ENCODE data around the gene UBE2S.
"Not testable (repeated sequence)": the region's sequence is repeated elsewhere in the genome, so short reads cannot be mapped to it uniquely, and the experiment has no call there.

Gene UBE2S

DNA sequence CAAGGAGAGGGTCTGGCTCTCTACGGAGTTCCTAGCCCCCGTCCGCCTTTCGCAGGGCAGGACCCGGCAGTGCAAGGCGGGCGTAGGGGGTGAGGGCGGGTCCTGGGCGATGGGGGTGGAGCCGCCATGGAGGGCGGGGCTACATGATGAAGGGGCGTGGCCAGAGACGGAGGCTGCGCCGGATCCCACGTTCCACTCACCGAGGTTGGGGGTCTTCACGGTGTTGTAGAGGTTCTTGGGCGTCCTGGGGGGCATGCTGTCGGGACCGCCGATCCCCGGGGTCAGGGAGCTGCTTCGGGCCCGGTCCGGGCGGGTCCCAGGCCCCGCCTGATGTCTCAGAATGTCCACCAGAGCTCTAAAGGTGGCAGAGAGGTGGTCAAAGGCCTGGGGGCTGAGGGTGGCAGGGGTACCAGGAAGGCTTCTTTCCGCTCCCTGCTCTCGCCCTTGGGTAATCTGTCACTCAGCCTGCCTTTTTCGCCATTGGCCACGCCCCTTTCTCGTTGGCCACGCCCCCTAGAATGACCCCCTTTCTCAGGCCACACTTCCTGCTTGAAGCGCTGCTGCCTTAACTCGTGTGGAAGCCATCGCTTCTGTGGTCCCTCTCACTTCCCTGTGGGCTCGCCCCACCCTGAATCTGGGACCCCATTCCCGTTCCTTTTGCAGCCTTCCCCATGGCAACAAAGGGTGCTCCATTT lies 33.0 kb upstream of the UBE2S start:
- DNase-seq (ENCODE audit: low read depth in 4 of 4, low spot score in 1 of 4): no peak

DNA sequence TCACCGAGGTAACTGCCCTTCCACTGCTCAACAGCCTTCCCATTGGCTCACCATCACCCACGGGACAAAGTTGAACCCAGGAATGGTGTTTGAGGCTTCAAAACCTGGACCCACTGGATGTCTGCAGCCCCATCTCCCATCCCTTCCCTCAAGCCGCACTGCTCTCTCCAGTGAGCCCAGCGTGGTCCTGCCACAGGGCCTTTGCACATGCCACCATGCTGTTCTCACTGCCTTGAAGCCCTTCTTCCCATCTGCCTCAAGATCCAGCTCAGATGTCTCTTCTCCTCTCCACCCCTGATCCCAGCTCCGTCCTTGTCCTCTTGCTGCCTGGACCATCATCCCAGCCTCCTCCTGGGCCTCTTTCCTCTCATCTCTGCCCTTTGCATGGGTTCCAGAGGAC lies 31.5 kb upstream of the UBE2S start:
- no peak for DNase-seq (ENCODE audit: low read depth in 4 of 4, low spot score in 1 of 4)

DNA sequence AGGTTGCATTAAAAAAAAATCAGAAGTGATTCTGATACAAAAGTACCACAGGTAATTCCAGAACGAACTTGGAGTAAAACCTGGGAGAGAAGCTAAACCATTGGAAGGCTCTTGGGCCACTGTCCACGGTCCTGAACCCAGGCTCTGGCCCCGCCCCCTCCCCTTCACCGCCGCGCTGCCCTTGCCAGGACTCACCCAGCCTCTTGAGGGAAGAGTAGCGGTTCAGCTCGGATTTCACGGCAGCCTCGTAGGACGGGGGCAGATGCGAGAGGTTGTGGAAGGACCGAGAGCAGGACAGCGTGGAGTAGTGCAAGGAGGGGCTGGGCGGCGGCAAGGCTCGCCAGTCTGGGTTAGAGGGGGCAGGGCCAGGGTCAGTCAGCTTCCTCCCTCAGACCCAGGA lies 29.8 kb upstream of the UBE2S start:
- no peak for DNase-seq (ENCODE audit: low read depth in 4 of 4, low spot score in 1 of 4)

DNA sequence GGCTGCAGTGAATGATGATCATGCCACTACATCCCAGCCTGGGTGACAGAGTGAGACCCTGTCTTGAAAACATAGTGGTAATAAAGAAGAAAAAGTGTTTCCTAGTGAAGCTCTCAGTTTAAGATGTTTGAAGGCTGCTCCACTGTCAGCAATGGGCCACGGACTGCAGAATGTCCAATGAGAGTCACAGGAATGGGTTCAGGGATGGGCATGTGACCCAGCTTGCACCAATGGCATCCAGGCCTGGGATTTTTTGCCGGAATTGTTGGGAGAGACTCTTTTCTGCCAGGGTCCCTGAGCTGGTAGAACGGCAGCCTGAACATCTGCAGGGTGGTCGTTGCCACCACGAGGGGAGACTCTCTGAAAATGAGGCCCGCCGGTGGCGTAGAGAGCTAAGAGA lies 29.3 kb upstream of the UBE2S start:
- DNase-seq (ENCODE audit: low read depth in 4 of 4, low spot score in 1 of 4): no peak

DNA sequence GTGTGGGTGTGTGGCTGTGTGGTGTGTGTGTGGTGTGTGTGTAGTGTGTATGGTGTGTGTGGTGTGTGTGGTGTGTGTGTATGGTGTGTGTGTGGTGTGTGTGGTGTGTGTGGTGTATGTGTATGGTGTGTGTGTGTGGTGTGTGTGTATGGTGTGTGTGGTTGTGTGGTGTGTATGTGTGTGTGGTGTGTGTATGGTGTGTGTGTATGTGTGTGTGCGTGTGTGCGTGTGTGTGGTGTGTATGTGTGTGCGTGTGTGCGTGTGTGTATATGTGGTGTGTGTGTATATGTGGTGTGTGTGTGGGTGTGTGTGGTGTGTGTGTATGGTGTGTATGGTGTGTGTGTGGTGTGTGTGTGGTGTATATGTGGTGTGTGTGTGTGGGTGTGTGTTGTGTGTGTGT lies 27.4 kb upstream of the UBE2S start:
- DNase-seq (ENCODE audit: low read depth in 4 of 4, low spot score in 1 of 4): no peak

DNA sequence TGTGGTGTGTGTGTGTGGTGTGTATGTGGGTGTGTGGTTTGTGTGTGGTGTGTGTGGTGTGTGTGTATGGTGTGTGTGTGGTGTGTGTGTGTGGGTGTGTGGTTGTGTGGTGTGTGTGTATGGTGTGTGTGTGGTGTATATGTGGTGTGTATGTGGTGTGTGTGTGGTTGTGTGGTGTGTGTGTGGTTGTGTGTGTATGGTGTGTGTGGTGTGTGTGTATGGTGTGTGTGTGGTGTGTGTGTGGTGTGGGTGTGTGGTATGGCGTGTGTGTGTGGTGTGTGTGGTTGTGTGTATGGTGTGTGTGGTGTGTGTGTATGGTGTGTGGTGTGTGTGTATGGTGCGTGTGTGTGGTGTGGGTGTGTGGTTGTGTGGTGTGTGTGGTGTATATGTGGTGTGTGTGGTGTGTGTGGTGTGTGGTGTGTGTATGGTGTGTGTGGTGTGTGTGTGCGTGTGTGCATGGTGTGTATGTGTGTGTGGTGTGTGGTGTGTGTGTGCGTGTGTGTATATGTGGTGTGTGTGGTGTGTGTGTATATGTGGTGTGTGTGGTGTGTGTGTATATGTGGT lies 26.9 kb upstream of the UBE2S start:
- DNase-seq (ENCODE audit: low read depth in 4 of 4, low spot score in 1 of 4): no peak

DNA sequence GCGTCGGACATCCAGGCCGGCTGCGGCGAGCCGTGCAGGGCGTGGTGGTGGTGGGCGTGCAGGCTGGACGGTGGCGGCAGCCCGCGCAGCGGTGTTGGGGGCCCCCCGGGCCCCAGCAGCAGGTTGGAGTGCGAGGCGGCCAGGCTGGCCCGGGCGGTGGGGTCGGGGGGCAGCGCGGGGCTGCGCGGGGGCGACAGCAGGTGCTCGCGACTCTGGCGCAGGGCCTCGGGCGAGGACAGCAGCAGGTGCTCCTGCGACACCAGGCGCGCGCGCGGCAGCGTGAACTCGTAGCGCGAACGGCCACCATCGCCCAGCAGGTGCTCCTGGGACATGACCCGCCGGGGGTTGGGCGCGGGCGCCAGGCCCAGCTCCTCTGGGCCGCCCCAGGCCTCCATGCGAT lies 25.7 kb upstream of the UBE2S start:
- DNase-seq (ENCODE audit: low read depth in 4 of 4, low spot score in 1 of 4): no peak

DNA sequence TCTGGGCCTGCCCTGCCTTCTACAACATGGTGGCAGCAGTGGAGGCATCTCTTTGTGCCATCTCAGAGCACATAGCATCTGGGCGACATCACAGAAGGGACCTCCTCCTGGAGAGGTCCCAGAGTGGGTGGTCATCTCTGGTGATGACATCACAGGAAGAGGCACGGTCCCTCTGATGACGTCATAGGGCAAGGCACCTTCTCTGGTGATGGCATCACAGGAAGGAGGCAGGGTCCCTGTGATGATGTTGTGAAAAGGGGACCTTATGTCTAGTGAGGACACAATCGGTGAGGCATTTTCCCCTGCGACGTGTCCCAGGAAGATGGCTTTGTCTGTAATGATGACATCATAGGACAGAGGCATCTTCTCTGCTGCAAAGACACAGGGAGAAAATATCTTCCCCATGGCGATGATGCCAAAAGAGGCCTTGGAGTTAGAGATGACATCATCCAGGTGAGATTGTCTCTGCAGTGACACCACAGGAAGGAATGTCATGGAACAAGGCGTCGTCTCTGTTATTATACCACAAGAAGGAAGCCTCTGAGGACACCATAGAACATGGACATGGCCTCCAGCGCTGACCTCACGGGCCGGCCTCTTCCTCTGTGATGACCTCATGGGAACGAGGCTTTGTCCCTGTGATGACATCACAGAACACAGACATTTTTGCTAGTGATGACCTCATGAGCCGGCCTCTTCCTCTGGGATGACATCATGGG lies 24.8 kb upstream of the UBE2S start:
- no peak for DNase-seq (ENCODE audit: low read depth in 4 of 4, low spot score in 1 of 4)

DNA sequence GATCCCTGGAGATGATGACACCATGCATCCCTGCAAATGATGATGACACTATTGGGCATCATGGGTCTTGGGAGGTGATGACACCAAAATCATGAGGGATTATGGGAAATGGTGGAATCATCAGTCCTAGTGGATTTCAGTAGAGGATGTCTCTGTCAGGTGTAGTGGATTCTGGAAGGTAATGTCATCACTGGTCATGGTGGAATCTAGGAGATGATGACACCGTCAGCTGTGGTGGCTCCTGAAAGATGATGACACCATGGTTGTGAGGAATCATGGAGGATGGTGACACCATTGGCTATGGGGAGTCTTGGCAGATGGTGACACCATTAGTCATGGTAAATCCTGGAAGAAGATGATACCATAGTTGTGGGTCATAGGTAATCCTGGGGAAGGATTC lies 23.6 kb upstream of the UBE2S start:
- DNase-seq (ENCODE audit: low read depth in 4 of 4, low spot score in 1 of 4): no peak

DNA sequence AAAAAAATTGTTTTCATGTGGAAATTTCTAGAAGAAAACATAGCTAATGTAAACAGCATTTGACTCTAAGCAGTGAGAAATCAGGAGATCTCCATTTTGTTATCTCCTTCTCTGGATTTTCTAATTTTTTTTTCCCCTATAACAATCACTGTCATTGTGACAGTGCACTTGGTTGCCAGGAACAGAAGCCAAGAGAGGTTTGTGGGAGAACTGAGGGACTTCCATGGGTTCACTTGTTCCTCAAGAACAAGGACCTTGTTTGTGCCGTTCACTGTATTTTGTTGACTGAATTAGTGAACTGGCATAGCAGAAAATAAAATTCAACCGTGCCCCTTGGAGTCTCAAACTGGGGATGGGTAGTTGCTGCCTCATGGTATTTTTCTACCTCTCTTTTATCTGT lies 18.5 kb upstream of the UBE2S start:
- DNase-seq (ENCODE audit: low read depth in 4 of 4, low spot score in 1 of 4): no peak

DNA sequence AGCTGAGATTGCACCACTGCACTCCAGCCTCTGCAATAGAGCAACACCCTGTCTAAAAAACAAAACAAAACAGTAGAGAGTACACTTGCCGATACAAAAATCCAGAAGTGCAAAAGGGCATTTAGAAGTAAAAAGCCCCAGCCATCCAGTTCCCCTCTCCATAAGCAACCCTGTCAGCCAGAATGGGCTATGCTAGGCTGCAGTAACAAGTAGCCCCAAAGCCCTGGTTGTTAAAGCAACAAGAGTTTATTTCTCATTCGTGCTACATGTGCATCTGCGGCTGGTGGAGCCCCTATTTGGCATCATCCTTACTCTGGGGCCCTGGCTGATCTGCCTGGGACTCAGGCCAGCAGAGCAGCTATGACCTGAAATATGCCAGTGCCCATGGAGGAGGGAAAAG lies 16.9 kb upstream of the UBE2S start:
- no peak for DNase-seq (ENCODE audit: low read depth in 4 of 4, low spot score in 1 of 4)

DNA sequence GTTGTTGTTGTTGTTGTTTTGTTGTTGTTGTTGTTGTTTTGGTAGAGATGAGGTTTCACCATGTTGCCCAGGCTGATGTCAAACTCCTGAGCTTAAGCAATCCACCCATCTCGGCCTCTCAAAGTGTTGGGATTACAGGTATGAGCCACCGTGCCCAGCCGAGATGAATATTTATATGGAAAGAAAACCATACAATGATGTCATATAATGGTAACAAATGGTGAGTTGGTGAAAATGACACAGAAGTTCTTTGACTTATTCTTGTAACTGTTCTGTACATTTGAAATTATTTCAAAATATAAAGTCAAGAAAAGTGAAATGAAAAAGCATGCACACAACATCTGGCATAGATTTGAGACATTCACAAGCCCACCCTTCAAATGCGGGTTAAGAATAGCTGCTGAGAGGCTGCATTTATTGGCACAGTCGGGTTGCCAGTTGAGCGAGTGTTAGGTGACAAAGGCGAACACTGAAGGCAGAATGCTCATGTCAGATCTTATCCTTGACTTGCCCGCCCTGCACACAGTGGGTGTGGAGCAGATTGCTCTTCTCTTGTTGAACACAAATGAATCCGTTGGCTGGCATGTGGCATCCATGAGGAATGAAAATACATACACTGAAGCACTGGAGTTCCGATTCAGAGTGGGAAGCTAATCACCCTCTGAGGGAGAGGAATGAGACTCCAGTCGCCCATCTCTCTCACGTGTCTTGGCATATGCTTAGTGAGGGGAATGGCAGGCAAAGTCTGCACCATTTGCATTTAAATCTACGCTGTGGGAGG lies 15.8 kb upstream of the UBE2S start:
- DNase-seq (ENCODE audit: low read depth in 4 of 4, low spot score in 1 of 4): no peak

DNA sequence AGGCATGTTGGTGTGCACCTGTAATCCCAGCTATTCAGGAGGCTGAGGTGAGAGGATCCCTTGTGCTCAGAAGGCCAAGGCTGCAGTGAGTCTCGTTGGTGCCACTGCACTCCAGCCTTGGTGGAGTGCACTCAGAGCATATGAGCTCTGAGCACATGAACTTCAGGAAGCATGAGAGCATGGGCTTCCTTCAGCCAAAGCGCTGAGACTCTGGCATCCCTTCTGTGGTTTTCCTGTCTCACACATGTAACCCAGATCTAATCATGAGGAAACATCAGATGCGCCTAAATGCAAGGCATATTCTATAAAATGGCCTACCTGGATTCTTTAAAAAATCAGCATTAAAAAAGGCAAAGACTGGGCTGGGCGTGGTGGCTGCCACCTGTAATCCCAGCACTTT lies 13.7 kb upstream of the UBE2S start:
- not testable (repeated sequence) for DNase-seq (ENCODE audit: low read depth in 4 of 4, low spot score in 1 of 4)

DNA sequence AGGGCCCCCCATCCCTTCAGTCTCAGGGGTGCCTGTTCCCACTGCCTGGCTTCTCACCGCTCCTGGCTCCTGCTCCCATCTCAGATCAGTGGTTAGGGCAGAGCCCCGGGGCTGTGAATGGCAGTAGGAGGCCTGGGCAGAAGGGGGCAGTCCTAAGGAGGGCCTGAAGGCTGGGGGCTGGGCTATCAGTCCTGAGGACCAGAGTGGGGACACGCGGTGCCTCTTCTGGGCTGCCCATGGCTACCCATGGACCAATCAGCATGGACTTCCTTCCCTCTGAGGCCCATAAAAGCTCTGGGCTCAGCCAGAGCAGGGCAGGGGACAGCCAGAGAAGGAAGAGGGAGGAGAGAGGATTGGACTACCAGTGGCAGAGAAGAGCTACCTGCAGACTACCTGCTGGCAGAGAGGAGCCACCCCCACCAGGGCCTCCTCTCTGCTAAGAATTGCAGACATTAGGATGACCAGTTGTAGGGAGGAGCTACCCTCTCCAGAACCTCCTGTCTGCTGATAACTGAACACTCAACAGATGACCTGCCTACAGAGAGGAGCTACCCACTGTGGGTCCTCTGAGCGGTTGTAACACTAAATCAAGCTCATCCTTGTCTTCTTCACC lies 12.1 kb upstream of the UBE2S start:
- no peak for DNase-seq (ENCODE audit: low read depth in 4 of 4, low spot score in 1 of 4)

DNA sequence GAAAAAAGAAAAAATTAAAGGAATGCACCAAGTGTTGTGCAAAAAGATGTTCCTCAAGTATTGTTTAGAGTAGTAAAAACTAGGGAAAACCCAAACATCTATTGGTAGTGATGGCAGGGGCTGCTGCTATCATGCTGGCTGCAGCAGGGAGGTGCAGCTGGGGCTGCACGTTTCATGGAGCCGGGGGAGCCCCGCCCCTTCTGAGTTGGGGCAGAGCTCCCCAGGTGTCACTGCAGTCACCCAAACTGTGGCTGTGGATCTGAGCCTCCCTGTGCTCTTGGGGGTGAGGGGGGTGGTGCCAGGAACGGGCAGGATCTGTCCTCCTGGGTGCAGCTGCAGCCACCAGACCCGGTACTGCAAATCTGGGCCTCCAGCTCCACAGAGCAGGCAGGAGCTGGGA lies 11.5 kb upstream of the UBE2S start:
- DNase-seq (ENCODE audit: low read depth in 4 of 4, low spot score in 1 of 4): no peak

DNA sequence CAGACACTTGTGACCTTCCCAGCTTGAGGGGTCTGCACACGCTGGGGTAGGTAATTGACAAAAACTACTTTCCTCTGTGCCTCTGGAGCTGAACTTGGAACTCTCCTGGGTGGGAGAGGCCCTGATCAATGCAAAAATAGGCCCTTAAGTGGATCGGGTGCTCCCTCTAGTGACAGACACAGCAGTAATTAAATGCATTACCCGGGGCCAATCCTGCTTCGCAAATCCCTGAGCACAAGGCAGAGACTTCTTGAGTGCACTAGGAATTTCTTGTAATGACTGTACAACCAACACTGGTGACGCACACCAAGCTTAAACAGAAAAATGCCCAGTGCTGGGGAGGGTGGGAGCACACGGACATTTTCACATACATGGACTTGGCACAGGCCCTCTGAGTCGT lies 10.6 kb upstream of the UBE2S start:
- DNase-seq (ENCODE audit: low read depth in 4 of 4, low spot score in 1 of 4): peak in 3 of 4 experiments; percentile 25 to 30 (median 29)

DNA sequence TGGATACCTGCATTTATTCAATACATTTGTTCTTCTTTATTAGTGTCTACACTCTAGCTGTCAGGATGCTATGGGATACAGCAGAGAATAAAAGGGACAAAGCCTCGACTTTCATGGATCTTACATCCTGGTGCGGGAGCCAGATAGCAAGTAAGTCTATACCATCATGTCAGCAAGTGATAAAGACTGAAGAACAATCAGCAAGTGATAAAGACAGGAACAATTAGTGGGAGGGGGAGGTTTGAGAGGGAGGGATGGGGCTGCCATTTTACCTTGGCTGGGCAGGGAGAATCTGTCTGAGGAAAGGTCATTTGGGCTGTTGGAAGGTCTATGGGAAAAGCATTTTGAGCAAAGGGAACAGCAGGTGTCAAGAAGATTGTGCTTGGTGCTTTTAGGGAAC lies 2.6 kb upstream of the UBE2S start:
- no peak for DNase-seq (ENCODE audit: low read depth in 4 of 4, low spot score in 1 of 4)

DNA sequence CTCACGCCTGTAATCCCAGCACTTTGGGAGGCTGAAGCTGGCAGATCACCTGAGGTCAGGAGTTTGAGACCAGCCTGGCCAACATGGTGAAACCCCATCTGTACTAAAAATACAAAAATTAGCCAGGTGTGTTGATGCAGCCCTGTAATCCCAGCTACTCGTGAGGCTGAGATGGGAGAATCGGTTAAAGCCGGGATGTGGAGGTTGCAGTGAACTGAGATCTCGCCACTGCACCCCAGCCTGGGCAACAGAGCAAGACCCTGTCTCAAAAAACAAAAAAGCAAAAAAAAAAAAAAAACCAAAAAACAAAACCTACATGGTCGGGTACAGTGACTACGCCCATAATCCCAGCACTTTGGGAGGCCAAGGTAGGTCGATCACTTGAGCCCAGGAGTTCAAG lies 1.6 kb upstream of the UBE2S start:
- DNase-seq (ENCODE audit: low read depth in 4 of 4, low spot score in 1 of 4): not testable (repeated sequence)

DNA sequence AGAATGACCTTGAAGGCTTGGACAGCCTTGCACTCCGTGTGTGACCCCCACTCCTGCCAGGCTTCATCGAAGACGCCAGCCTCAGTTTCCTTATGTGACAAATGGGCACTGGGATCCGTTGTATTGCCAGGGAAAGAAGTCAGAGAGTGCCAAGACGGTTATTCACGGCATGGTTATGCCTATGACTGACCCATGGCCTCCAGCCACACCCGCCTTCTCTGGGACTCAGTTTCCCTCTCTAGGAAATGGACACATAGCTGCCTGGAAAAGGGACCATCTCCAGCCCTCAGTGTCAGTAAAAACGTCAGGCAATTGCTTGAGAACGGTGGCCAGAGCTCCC lies 915 bp upstream of the UBE2S start:
- no peak for DNase-seq (ENCODE audit: low read depth in 4 of 4, low spot score in 1 of 4)

DNA sequence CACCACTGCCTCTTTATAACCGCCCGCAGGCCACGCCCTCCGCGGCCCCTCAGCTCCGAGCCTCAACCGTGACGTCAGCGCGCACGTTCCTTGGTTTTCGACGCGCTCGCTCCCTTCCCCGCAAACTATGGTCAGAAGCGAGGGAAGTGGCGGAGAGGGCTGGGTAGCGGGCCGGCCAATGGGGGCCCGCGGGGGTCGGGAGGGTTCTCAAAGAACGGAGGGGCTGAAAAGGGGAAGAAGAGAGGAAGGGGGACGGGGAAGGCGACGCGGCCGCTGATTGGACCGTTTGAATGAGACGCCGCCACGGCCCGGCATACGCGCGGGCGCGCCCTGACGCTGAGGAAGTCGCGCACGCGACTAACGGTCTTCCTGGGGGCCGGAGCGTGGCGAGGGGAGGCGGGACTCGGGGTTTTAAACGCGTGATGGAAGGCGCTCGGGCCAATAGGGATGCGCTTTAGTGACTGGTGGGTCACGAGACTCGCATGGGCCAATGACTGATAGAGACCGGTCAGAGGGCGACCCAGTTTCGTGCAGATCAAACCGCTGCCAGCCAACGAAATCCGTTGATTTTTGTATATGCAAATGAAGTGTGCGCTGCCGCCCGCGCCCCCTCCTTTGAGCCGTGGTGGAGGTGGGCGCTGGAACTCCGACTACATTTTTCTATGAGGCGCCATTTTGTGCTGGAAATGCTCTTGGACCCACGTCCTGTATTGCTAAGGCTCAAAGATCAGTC lies 378 bp upstream of the UBE2S start:
- peak; percentile 86 to 95 (median 94) for DNase-seq (ENCODE audit: low read depth in 4 of 4, low spot score in 1 of 4)
